ENCODE data around the gene CASZ1. TPM values are rescaled to one million over a fixed set of nuclear protein-coding genes. Genes with fewer than 3 reads are reported as not detected.
A peak's percentile ranks its signal among the peaks of the same experiment; 100 is the strongest.

CASZ1 gene
- total and polyA plus RNA-seq, 4 experiments from 2014 or later, result 0.13 to 8.8 (median 4.7) TPM

DNA sequence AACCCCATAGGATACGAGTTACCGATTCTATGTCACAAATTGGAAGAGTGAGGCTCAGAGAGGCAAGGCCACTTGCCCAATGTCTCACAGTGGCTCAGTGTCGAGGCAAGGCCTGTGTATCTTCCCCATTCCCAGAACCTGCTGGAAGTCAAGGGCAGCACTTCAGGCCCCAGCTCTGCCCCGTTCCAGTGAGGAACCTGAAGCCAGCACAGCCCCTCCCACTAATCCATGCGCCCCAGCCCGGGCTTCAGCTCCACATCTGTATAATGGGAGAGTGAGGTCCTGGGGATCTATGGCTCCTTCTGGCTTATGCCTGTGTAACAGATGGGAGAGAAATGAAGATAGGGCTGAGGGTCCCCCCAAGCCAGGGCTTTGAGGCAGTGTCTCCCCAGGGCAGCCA lies 56.3 kb downstream of the CASZ1 start:
- Mint-ChIP-seq H3K36me3 (no peaks in the 10 kb centered on the region), H3K27ac (peak overlapping the region in 1 of 7 donors; percentile 10), H3K9me3 (no peaks in the 10 kb centered on the region), H3K4me3 (no peak overlapping the region), H3K4me1 (no peaks in the 10 kb centered on the region), H3K27me3 (peaks cover 0 to 7% of the 10 kb centered on the region in 2 donors)
- ChIA-PET POLR2A (ENCODE audit: partially characterized antibody) (no interaction called here), CTCF (ENCODE audit: partially characterized antibody) (no interaction called here)
- DNase-seq, result no peak
- Histone ChIP-seq H3K9me3 (ENCODE audit: control insufficient read depth in 1 of 2, low read length in 2 of 2) (no peaks in the 10 kb centered on the region), H3K27me3 (ENCODE audit: insufficient read depth, low read length) (no peaks in the 10 kb centered on the region), H3K36me3 (ENCODE audit: insufficient read depth, low read length) (no peaks in the 10 kb centered on the region), H3K4me1 (ENCODE audit: insufficient read depth, low read length) (no peaks in the 10 kb centered on the region), H3K27ac (ENCODE audit: low read depth, low read length) (no peak overlapping the region), H3K4me3 (ENCODE audit: low read length in 2 of 2) (no peak overlapping the region)
- intact Hi-C loops (cut with micrococcal nuclease), result no loop called here

DNA sequence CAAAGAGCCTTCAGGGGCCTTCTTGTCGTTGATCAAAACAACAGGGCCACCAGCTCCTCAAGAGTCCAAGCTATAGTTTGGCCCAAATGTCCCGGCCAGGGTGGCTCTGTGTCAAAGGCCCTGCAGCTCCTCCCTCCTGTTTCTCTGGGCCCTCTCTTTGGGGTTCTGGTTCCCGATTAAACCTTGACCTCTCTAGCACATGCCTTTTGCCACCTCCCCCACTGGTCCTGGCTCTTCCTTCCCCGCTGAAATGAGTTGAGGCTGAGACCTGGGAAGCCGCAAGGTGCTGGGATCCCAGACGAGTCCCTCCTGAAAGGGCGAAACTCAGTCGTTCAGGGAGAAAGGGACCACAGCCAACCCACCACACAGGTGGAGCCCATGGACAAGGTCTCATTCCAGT lies 56.9 kb downstream of the CASZ1 start:
- DNase-seq, result no peak
- H3K27me3 Mint-ChIP-seq, result peaks cover 0 to 7% of the 10 kb centered on the region in 2 donors
- H3K4me1 ChIP-seq (ENCODE audit: insufficient read depth, low read length), result no peaks in the 10 kb centered on the region
- no peaks in the 10 kb centered on the region for H3K9me3 Mint-ChIP-seq
- H3K9me3 ChIP-seq (ENCODE audit: control insufficient read depth in 1 of 2, low read length in 2 of 2), result no peaks in the 10 kb centered on the region
- H3K36me3 Mint-ChIP-seq, result no peaks in the 10 kb centered on the region
- H3K36me3 ChIP-seq (ENCODE audit: insufficient read depth, low read length), result no peaks in the 10 kb centered on the region
- intact Hi-C loops (cut with micrococcal nuclease), result no loop called here
- H3K4me1 Mint-ChIP-seq, result no peaks in the 10 kb centered on the region
- H3K27ac Mint-ChIP-seq, result peak overlapping the region in 1 of 7 donors; percentile 56
- no peak overlapping the region for H3K27ac ChIP-seq (ENCODE audit: low read depth, low read length)
- ChIA-PET POLR2A (ENCODE audit: partially characterized antibody) (no interaction called here), CTCF (ENCODE audit: partially characterized antibody) (no interaction called here)
- H3K4me3 Mint-ChIP-seq, result no peak overlapping the region
- H3K4me3 ChIP-seq (ENCODE audit: low read length in 2 of 2), result no peak overlapping the region
- no peaks in the 10 kb centered on the region for H3K27me3 ChIP-seq (ENCODE audit: insufficient read depth, low read length)

DNA sequence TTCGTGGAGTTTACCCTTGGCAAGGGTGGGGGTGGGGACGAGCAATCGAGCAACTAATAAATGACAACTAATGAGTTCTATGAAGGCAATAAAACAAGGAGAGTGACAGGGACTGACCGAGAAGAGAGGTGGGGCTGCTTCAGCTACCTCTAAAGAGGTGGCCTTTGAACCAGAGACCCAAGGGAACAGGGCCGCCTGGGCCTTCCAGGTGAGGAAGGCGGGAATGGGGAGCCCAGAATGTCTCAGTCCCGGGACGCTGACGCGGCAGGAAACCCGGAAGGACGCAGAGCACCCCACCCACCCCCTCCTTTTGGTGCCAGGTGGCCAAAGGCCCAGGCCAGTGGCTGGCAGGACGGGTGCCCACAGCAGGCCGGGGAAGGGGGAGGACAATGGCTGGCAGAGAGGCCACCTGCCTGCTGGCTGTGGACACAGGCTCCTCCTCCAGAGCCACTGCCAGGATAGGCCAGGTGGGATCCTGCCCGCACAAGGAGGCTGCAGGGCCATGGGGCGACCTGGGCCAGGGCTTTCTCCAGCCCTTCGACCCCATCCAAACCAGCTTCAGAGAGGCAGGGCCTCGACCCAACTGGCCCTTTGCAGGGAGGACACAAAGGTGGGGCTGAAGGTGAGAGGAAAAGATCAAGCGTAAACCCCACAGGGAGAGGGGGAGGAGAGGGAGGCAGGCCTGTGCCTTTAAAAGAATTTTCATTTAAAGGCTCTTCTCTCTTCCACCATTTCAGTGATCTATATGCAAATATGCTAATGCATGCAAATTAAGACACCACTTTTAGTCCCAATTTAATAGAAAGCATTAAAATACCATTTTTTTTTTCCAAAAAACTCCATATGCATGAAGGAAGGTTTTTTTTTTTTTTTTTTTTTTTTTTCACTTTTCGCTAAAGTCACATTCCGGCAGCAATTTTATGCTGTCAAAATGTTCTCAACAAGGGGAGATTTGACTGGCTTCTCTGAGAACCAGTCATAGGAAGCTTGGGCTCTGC lies 58.1 kb downstream of the CASZ1 start:
- Histone ChIP-seq H3K27ac (ENCODE audit: low read depth, low read length) (no peak overlapping the region), H3K27me3 (ENCODE audit: insufficient read depth, low read length) (no peaks in the 10 kb centered on the region), H3K36me3 (ENCODE audit: insufficient read depth, low read length) (no peaks in the 10 kb centered on the region), H3K4me3 (ENCODE audit: low read length in 2 of 2) (no peak overlapping the region), H3K9me3 (ENCODE audit: control insufficient read depth in 1 of 2, low read length in 2 of 2) (no peaks in the 10 kb centered on the region), H3K4me1 (ENCODE audit: insufficient read depth, low read length) (no peaks in the 10 kb centered on the region)
- Mint-ChIP-seq H3K9me3 (no peaks in the 10 kb centered on the region), H3K4me3 (no peak overlapping the region), H3K27ac (no peak overlapping the region), H3K4me1 (no peaks in the 10 kb centered on the region), H3K36me3 (no peaks in the 10 kb centered on the region), H3K27me3 (peaks cover under 1 to 7% of the 10 kb centered on the region in 2 donors)
- DNase-seq, result no peak
- intact Hi-C loops (cut with micrococcal nuclease), result no loop called here
- ChIA-PET POLR2A (ENCODE audit: partially characterized antibody) (no interaction called here), CTCF (ENCODE audit: partially characterized antibody) (no interaction called here)

DNA sequence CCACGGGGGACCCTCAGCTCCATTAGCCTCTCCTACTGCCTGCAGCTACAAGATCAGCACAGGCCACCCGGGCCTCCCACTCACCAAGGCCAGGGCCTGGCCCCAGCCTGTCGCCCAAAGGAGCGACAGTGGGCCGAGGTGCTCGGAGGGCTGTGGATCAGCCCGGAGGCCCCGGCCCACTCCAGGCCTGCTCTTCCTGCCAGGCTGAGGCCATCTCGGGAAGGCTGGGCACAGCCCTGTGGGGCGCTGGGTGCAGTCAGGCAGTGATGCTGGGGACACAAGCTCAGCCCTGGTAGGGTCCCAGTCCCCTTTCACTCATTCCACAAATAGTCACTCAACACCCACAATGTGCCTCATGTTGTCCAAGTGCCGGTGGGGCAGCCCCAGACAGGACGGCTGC lies 58.8 kb downstream of the CASZ1 start:
- Histone ChIP-seq H3K4me3 (ENCODE audit: low read length in 2 of 2) (no peak overlapping the region), H3K9me3 (ENCODE audit: control insufficient read depth in 1 of 2, low read length in 2 of 2) (no peaks in the 10 kb centered on the region), H3K27me3 (ENCODE audit: insufficient read depth, low read length) (no peaks in the 10 kb centered on the region), H3K27ac (ENCODE audit: low read depth, low read length) (no peak overlapping the region), H3K36me3 (ENCODE audit: insufficient read depth, low read length) (no peaks in the 10 kb centered on the region), H3K4me1 (ENCODE audit: insufficient read depth, low read length) (no peaks in the 10 kb centered on the region)
- ChIA-PET CTCF (ENCODE audit: partially characterized antibody) (no interaction called here), POLR2A (ENCODE audit: partially characterized antibody) (no interaction called here)
- Mint-ChIP-seq H3K27me3 (peaks cover 1 to 4% of the 10 kb centered on the region in 2 donors), H3K9me3 (no peaks in the 10 kb centered on the region), H3K4me1 (no peaks in the 10 kb centered on the region), H3K36me3 (no peaks in the 10 kb centered on the region), H3K4me3 (no peak overlapping the region), H3K27ac (no peak overlapping the region)
- DNase-seq, result no peak
- intact Hi-C loops (cut with micrococcal nuclease), result no loop called here

DNA sequence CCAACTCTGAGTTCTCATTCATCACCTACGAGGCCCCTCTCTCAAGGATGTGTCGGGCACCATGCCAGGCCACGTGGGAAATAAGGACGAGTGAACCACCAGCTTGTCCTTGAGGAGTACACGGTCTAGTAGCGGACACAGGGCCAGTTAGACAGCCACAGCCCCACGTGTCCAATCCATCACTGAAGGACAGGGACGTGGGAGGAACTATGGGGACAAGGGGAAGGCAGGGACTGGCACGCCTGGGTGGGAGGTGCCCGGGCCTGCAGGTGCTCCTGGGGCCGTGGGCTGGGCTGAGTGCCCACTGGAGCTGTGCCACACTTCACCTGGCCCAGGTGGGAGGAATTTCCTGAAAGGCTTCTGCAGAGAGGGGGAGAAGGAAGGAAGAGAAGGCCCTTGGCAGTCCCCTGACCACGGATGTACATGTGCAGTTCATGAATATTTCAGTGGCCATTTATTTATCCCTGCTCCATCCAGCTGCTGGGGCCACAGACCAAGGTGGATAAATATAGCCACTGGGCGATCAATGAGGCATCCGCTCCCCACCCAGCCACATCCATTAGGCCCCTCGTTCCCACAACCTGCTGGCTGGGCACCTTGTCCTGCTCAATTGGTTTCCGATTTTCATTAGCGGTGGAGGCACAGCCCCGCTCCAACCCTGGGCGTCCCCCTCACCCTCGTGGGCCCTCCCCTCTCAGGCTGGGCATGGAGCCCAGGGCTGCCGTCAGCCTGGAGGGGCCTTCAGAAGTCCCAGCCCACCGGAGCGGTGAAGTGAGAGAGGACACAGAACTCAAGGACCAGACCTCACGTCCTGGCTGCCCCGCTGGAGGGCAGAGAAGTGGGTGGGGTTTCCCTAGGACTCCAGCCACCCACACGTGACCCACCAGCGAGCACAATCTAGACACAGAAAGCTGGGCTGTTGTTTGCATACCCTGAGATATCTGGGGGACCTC lies 59.5 kb downstream of the CASZ1 start:
- H3K27me3 ChIP-seq (ENCODE audit: insufficient read depth, low read length), result no peaks in the 10 kb centered on the region
- no peak for DNase-seq
- H3K4me1 ChIP-seq (ENCODE audit: insufficient read depth, low read length), result no peaks in the 10 kb centered on the region
- Mint-ChIP-seq H3K4me3 (no peak overlapping the region), H3K9me3 (no peaks in the 10 kb centered on the region), H3K4me1 (no peaks in the 10 kb centered on the region), H3K27ac (no peak overlapping the region), H3K36me3 (no peaks in the 10 kb centered on the region), H3K27me3 (peaks cover 1 to 3% of the 10 kb centered on the region in 2 donors)
- CTCF ChIA-PET (ENCODE audit: partially characterized antibody), result no interaction called here
- H3K9me3 ChIP-seq (ENCODE audit: control insufficient read depth in 1 of 2, low read length in 2 of 2), result no peaks in the 10 kb centered on the region
- POLR2A ChIA-PET (ENCODE audit: partially characterized antibody), result no interaction called here
- no peak overlapping the region for H3K27ac ChIP-seq (ENCODE audit: low read depth, low read length)
- intact Hi-C loops (cut with micrococcal nuclease), result no loop called here
- no peaks in the 10 kb centered on the region for H3K36me3 ChIP-seq (ENCODE audit: insufficient read depth, low read length)
- H3K4me3 ChIP-seq (ENCODE audit: low read length in 2 of 2), result no peak overlapping the region

DNA sequence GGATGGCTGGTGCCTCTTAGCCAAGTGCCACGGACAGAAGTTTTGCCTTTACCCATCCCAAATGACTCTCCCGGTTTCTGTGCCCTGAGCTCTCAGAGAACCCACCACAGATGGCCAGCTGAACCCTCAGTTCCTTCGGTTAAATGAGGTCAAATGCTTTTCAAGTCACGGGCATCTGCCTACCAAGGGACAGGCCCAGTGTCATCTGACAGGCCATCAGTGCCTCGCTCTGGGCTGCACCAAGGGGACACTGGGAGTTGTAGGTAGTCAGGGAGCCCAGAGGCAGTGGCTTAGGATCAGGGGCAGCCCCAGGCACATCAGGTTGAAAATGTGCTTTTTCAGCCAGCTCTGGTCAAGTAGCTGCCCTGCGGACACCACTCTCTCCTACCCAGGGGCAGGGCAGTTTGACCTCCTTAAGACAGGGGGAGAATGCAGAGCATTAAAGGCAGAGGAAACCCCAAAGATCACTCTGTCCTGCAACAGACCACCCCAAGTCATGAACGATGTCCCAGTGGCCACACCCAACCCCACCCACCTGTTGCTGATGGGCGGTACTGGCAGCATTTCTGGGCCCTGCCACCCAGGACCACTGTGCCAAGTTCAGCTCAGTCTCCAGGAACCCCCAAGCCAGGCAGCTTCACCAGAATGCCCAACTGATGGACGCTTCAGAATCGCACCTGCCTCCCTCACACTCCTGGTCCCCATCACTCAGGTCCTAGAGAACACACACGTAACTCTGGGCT lies 60.7 kb downstream of the CASZ1 start:
- Histone ChIP-seq H3K27ac (ENCODE audit: low read depth, low read length) (no peak overlapping the region), H3K36me3 (ENCODE audit: insufficient read depth, low read length) (no peaks in the 10 kb centered on the region), H3K4me1 (ENCODE audit: insufficient read depth, low read length) (no peaks in the 10 kb centered on the region), H3K9me3 (ENCODE audit: control insufficient read depth in 1 of 2, low read length in 2 of 2) (no peaks in the 10 kb centered on the region), H3K4me3 (ENCODE audit: low read length in 2 of 2) (no peak overlapping the region), H3K27me3 (ENCODE audit: insufficient read depth, low read length) (no peaks in the 10 kb centered on the region)
- Mint-ChIP-seq H3K4me3 (no peak overlapping the region), H3K27me3 (peaks cover 0 to 1% of the 10 kb centered on the region in 2 donors), H3K36me3 (no peaks in the 10 kb centered on the region), H3K27ac (no peak overlapping the region), H3K9me3 (no peaks in the 10 kb centered on the region), H3K4me1 (no peaks in the 10 kb centered on the region)
- ChIA-PET CTCF (ENCODE audit: partially characterized antibody) (interaction anchor here (0.6 kb wide), 1 partner anchor 1340 kb away, joined by 4 read pairs; no protein-coding TSS in a partner anchor), POLR2A (ENCODE audit: partially characterized antibody) (no interaction called here)
- no peak for DNase-seq
- intact Hi-C loops (cut with micrococcal nuclease), result no loop called here
